ENCODE results near the gene TSPAN32.

Gene TSPAN32

DNA sequence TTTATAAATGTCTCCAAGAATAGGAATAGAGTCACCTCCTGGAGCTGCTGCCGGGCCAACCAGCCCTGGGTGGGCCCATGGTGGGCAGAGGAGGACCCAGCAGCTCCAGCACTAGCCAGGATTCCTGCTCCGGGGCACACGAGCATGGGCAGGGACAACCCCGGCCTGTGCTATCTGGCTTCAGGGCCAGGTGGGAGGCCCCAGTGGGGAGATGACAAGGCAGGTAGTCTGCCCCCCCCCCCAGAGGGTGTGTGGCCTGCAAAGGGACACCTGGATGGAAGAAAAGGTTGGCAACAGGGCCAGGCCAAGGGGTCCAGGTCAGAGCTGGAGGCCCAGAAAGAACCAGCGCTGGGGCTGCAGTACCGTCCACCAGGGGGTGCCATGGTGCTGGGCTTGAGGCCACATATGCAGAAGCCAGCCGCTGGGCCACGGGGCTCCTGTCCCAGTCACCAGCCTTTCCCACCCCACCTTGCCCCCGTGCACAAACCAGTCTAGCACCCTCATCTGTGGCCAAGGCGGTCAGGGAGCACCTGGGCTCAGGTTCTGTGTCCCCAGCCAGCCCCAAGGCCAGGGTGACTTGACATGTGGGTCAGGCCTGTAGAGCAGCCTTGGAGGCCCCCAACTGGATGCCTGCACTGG is 3.4 kb downstream of the TSPAN32 start:
- DNase-seq, result peak; percentile 80

DNA sequence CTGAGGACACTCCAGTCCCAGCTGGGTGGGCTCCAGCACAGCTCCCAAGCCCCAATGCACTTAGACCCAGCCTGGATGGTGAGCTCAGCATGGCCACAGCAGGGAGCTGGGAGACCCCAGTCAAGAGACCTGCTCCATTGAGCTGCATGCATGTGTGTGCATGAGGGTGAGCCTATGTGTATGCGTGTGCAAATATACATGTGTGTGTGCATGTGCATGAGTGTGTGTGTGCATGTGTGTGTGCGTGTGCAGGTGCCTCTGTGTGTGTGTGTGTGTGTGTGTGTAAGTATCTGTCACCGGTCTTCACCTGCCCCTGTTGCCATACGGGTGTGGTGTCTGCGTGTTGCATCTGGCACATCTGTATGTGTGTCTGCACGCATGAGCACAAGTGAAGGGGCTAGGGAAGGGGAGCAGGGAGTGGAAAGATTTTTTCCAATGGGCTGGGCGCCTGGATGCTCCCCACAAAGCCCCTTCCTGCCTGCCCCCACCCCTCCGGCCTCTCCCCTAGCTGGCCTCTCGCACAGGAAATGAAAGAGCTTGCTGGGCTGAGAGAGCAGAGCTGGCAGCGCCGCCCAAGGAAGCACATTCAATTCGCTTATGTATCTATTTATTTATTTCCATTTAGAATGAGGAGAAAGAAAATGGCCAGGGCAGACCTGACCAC is 4.1 kb downstream of the TSPAN32 start:
- DNase-seq, result no peak

GRCh38 chr11:2306452-2306823 is 4.6 kb downstream of the TSPAN32 start:
- DNase-seq, result no peak

DNA sequence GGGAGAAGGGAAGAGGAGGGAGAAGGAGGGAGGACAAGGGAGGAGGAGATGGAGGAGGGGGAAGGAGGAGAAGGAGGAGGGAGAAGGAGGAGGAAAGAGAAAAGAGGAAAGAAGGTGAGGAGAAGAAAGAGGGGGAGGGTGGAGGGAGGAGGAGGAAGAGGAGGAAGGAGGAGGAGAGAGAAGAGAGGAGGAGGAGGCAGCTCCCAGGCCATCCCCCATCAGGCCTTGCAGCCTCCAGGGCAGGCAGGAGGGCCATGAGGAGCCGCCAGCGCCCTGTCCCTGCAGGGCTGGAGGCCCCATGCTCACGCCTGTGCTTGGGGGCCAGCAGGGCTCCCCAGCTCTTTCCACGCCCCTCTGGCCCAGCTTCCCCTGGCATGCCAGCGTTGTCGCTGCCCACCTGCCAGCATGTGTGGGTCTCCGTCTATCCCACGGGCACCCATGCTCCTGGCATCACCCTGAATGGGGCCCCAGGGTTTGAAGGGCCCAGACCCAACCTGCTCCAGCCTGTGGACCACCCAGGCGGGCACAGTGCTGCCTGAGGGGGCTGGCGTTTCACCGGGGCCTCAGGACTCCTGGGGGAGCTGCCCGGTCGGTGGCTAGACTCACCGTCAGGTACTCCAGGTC is 5.2 kb downstream of the TSPAN32 start:
- DNase-seq, result no peak

- no peak for DNase-seq
Observed at GRCh38 chr11:2307501-2308331, 5.9 kb downstream of the TSPAN32 start.

- DNase-seq, result no peak
Observed at GRCh38 chr11:2308713-2309112, 6.9 kb downstream of the TSPAN32 start.

GRCh38 chr11:2309251-2310072 is 7.6 kb downstream of the TSPAN32 start:
- no peak for DNase-seq

- no peak for DNase-seq
Observed at GRCh38 chr11:2310073-2310785, 8.4 kb downstream of the TSPAN32 start.

GRCh38 chr11:2310786-2311352 is 9.1 kb downstream of the TSPAN32 start:
- no peak for DNase-seq

- DNase-seq, result no peak
Observed at GRCh38 chr11:2311353-2312133, 9.7 kb downstream of the TSPAN32 start.

DNA sequence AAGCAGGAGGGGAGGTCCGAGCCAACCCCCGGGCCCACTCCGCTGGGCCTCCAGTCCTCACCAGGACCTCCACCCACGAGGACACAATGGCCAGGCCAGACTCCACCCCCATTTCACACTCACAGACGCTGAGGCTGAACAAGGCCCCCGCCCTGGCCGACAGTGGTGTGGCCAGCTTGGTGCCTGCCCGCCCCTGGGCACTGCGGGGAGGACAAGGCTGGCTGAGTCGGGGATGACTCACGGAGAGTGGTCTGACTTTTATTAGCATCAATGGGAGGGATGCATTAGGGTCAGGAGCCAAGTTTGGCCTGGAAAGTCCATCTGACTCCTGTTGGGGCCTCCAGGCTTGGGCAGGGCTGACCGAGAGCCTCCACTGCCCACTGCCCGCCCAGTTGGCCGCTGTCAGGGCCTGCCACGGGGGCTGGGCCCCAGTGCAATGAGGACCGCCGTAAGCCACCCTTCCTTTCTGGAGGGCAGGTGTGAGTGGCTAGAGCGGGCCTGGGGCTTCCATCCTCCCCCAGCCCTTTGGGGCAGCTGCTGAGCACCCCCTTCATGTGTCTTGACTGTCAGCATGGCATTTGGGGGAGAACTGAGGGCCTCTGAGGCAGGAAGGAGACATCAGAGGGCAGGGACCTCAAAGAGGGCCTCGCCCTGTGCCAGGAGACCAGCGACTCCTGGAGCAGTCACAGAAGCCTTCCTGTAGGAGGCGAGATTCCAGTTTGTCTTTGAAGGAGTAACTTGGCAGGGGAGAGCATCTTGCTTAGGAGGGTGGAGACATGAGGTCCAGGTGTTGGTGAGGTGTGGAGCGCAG is 10.6 kb downstream of the TSPAN32 start:
- no peak for DNase-seq

GRCh38 chr11:2313051-2313951 is 11.5 kb downstream of the TSPAN32 start:
- DNase-seq, result no peak

DNA sequence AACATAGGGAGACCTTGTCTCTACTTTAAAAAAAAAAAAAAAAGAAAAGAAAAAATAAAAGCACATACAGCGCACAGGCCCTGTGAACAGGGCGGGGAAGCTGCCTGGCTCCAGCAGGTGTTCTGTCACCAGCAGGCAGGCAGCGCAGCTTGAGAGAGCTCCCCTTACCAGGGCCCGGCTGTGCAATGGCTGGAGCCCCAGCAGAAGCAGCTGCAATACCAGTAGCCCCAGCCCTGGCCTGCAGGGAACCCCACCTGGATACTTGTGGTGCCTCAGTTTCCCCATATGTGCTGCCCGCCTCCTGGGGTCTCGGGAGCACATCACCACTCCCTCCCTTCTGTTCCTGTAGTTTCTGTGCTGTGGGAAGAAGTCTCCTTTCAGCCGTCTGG is 12.3 kb downstream of the TSPAN32 start:
- no peak for DNase-seq

DNA sequence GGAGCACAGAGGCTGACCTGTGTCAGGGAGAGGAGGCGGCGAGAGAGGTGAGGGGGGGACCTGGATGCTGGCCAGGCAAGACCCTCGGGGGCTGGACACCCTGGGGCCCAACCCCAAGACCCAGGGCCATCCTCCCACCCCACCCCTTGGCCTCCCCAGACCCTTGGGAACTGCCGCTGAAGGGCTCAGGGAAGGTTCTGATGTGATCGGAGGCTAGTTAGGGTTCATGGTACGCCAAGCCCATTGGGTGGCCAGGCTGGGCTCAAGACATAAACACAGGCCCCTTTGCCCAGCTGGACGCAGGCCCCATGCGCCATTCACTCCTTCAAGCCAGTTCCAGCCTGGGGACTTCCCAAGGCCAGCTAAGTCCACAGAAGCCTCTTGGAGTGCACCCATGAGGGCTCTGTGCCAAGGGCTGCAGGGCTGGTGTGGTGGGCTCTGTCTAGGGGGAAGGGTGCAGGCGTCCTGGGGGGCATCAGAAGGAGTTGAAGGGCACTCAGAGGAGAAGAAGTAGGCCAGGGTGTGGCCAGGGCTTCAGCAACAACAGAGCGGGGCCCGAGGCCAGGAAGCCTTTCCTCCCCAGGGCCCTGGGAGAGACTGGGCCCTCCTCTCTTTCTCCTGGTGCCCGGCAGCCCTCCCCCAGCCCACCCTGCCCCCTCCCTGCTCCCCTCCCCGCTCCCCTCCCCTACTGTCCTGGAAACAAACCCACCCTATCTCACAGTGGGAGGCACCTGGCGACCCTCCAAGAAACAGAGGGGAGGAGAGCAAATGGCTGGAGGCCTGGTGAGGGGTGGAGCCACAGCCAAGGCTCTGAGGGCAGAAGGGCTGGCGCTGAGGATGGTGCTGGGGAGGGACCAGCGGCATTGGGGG is 12.9 kb downstream of the TSPAN32 start:
- DNase-seq, result no peak

DNA sequence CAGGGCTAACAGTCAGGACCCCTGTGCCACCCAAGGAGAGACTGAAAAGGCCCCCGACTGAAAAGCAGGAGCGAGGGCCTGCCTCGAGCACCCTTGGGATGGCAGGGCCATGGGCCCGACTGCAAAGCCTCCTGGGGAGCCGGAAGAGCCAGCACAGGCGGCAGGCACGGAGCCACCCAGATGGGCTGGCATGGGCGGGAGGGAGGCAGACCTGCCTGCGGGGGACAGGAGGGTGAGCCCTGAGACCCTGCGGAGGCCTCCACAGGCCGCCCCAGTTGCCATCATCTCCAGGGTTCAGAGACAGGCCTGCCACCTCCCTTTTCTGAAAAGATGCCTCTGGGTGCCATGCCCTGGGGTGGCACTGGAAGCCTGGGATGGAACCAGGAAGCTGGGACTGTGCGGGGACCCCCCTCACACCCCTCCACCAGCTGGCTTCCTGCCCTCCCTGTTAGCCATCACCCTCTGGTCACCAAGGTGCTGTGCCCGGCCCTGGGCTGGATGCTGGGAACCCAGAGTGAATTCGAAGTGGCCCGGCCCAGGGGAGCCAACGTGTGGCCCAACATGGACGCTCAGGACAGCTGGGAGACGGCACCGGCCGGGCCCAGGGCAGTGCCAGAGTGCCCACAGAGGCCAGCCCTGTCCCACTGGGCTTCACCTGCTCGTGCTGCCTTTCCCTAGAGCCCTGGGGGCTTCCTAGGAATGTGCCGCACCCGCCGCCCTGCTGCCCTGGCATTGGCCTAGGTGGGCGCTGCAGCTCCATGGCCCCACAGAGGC is 13.8 kb downstream of the TSPAN32 start:
- DNase-seq, result no peak

DNA sequence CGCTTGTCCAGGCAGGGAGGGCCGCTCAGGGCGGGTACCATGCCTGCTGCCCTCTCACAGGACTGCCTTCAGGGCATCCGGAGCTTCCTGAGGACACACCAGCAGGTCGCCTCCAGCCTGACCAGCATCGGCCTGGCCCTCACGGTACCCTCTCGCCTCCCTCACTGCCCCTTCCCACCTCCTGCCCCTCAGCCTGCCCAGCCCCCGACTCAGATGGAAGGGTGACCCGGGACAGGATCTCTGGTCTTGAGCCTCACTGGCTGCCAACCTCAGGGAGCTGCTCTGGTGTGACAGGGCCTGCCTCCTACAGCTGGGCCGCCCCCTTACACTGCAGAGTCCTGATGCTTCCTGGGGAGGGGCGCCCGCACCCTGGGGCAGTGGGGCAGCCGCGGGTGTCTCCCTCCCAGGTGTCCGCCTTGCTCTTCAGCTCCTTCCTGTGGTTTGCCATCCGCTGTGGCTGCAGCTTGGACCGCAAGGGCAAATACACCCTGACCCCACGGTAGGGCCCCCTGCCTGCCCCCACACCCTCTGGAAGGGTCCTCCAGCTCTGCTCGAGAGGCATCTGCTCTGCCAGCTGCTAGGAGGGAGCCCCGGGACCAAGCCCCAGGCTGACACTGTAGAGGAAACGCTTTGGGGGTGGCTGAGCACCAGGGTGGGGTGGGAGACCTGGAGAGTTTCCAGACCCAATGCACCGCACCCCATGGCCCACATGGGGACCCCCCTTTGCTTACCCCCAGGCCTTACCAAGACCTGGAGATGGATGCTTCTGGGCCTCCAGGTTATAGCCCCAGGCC is 14.6 kb downstream of the TSPAN32 start:
- no peak for DNase-seq
